ENCODE measurements around the gene KCNIP1.
"Not testable (repeated sequence)": the region's sequence is repeated elsewhere in the genome, so short reads cannot be mapped to it uniquely, and the experiment has no call there.

The KCNIP1 gene

DNA sequence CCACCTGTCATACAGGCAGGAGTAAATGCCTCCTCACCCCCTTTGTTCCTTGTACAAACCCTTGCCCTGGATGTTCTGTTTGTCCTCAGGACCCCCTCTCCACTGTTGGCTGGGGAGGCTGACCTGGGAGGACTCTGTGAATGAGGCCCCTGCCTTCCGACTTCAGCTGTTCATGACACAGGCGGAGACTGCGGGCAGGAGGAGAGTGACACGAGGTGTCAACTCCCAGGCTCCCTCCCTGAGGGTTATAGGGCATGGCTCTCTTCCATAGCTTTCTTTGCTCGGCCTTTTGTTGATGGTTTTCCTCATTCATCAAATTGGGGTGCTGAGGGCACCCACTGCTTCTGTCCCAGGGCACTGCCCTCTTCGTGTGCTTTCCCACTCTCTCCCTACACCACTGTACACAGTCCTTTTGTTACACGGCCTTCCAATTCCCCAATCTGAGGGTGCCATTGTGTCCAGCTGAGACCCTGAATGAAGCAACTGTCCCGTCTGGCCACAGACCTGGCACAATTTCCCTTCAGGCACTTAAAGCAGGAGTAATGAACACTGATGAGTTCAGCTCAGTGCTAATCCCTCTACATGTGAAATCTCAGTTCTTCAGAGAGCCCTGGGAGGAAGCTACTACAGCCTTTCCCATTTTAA, 33.8 kb downstream of the KCNIP1 start:
- DNase-seq (ENCODE audit: low spot score): no peak

DNA sequence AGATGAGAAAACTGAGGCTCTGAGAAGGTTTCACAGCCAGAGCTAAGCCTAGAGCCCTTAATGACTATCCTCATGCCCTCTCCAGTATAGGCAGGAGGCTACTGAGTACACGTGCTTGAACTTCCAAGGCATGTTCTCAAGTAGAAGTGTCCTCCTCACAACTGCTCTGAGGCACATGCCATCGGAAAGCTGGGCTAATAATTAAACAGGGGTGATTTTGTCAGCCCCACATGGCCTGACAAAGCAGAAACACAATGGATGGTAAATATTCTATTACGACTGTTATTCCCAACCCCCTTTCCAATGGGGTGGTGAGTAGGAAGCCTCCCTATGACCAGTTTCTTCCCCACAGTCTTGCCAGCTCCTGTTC, 34.3 kb downstream of the KCNIP1 start:
- no peak for DNase-seq (ENCODE audit: low spot score)

DNA sequence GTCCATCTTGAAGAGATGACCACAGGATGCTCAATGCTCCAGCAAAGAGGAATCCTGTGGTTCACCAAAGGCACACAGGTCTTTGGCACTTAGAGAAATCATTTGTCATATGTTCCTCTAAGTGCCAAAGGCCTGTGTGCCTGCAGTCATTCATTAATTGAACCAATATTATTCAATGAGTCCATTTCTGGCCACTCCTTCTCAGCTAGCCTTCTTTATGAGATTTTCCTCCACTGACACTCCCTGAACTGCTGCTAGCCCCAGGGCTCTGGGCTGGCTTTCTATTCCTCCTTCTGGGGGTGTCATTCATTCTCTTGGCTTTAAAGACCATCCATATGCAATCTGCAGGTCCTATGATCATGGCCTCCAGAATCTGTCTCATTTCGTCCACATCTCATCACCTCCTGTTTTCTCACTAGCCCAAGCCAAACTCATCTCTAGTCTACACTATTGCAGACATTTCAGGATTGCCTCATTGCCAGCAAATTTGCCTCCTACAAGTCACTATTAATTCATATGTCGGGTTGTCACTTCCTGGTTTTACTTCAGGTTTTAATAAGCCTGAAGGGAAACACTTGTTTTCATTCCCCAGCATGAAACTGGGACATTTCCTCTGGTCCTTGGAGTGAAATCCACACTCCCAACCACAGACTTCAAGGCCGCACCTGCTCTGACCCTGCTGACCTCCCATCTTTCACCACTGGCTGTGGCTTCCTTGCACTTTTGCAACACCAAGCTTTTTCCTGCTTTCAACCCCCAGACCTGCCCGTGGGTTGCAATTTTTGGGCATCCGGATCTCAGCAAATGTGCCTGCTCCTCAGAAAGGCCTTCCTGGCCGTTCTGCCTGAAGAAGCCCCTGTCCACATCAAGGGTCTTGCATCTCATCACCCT, 35.1 kb downstream of the KCNIP1 start:
- DNase-seq (ENCODE audit: low spot score): no peak

DNA sequence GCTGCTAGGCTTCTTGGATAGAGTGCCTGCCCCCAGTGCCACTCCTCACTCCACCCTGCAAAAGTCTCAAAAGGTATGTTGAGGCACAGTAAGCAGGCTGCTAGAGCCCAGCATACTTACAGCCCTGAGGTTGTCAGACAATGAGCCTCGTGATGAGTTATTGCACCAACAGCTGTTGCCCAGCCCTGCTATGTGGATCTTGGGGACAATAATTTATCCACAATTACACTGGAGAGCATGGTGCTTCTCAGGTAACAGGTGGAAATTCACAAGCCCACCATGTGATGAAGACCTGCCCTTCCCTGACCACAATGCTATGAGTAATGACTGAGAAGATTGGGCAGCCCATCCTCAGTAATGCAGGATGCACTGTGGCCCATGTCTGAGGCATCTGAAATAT, 36.5 kb downstream of the KCNIP1 start:
- no peak for DNase-seq (ENCODE audit: low spot score)

DNA sequence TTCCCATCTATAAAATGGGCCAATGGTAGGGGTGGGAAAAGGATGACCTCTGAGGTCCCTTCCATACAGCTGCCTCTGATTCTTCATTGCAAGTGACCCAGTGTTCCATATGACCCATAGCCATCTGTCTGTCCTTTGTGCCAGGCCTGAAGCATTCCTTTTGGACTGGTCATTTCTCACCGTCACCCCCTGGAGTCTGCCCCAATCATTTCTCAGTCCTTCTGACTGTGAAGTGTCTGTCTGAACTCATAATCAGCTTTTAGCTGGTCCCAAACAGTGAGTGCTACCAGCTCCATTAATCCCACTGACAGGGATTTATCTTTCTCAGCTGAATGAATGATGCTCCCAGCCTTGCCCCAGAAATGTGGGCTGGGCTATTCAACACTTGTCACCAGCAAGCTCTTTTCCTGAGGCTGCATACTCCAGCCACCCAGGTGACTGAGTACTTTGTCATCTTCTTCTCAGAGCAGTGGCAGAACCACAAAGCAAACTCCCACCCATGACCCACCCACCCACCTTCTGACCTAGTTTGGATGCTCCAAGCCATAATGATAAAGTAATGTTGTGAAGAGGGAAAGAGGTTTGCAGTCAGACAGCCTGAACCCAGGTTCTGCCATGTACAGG, 37.4 kb downstream of the KCNIP1 start:
- no peak for DNase-seq (ENCODE audit: low spot score)

DNA sequence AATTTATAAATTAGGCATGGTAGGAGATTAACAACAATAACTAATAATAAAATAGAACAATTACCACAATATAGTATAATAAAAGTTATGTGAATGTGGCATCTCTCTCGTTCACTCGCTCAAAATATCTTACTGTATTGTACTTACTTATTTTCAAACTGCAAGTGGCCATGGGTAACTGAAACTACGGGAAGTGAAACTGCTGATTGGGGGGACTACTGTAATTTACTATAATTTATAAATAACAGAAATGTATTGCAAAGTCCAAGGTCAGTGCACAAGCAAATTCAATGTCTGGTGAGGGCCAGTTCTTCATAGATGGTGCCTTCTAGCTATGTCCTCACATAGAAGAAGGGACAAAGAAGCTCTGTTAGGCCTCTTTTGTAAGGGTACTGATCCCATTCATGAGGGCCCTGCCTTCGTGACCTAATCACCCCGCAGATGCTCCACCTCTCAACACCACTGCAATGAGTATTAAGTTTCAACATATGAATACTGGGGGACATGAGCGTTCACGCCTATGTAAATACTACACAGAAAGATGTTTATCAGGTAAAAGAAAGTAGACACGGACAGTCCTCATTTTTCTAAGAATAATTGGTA, 39.0 kb downstream of the KCNIP1 start:
- DNase-seq (ENCODE audit: low spot score): no peak

DNA sequence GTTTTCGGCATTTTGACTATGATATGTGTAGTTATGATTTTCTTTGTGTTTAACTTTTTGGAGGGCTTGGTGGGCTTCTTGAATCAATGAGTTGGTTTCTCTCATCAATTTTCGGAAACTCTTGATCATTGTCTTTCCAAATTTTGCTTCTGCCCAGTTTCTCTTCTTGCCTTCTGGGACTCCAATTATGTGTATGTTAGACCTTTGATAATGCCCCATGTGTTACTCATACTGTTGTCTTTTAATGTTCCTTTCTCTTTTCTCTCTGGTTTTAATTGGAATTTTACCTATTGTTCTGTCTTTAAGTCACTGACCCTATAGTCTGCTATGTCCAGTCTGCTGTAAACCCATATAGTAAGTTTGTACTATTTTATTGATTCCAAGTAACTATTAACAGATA, 41.5 kb downstream of the KCNIP1 start:
- DNase-seq (ENCODE audit: low spot score): no peak

DNA sequence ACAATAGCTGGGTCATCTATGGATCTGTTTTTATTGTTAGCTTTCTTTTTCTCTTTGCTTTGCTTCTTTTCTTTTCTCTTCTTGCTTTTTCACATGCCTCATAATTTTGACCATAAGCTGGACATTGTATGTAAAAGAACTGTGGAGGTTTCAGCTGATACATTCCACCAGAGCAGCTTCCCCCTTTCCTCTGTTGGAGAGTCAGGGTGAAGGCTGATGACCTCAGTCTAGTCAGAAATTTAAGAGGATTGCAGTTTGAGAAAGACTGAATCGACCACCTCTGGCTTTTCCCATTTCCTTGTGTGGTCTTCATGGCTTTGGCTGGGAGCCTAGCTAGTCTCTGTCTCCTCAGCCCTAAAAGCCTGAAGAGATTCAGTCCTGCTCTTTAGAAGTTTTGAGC, 42.0 kb downstream of the KCNIP1 start:
- DNase-seq (ENCODE audit: low spot score): no peak

DNA sequence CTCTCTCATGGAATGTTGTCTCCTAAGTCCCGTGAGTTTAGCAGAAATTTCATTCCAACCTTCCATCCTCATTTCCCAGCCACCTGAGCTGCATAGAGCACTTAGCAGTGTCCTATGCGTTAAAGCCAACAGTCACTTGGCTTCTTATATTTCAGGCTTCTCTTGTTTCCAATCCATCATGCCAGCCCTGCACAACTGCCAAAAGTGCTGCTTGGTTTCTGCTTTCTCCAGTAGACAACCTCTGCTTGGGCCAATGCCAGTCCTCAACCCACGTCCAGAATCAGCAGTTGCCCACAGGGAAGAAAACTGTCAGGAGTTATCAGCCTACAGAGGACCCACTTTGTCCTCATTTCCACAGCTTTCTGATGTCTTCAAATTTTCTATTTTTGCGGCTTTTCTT, 42.5 kb downstream of the KCNIP1 start:
- DNase-seq (ENCODE audit: low spot score): no peak

DNA sequence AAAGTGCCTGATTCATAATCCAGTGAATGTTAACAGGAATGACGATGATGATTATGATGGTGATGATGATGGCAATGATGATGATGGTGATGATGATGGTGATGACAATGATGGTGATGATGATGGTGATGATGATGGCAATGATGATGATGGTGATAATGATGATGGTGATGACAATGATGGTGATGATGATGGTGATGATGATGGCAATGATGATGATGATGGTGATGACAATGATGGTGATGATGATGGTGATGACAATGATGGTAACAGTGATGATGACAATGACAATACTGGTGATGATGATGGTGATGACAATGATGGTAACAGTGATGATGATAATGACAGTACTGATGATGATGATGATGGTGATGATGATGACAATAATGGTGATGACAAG, 46.6 kb downstream of the KCNIP1 start:
- not testable (repeated sequence) for DNase-seq (ENCODE audit: low spot score)

DNA sequence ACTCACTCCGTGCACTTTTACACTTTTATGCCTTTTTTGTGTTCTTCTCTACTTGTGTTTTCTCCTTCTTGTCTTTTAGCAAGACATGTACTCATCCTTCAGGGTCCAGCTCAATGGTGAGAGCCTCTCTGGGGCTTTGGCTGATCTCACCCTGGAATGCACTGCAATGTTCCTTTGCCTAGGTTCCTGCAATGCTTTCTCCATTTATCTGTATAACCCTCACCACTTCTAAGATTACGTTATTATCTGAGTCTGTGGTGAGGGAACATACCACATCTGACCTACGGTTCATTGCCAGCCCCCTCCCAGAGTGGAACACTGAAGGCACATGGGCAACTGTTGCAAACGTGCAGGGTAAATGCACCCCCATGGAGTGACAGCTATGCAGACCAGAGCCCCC, 47.3 kb downstream of the KCNIP1 start:
- no peak for DNase-seq (ENCODE audit: low spot score)

DNA sequence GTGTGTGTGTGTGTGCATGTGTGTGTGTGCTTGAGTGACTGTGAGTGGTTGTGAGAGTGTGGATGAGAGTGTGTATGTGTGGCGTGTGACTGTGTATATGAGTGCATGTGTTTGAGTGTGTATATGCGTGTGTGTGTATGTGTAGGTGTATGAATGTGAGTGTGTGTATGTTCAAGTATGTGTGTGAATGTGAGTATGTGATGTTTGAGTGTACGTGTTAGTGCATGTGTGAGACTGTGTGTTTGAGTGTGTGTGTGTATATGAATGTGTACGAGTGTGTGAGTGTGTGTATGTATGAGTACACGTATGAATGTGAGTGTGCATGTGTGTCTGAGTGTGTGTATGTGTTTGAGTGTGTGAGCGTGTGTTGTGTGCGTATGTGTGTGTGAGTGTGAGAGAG, 47.8 kb downstream of the KCNIP1 start:
- no peak for DNase-seq (ENCODE audit: low spot score)

DNA sequence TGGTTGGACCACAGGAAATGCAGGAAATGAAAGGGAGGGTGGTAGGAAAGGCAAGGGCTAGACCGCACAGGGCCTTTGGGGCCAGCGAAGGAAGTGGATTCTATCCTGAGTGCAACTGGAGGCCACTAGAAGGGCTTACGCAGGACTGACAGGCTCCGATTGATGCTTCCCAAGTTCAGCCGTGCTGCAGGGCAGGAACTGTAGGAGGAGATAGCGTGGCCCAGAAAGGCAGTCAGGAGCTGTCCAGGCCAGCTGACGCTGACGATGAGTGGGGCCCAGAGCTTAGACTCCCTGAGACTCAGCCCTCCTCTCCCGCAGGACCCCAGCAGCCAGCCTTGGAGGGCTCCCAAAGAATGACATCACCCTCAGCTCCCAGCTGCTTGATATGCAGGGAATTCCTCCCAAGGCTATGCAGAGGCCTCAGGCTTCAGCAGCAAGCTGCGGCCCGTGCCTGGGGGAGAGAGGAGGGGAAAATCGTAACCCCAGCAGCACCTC, 48.8 kb downstream of the KCNIP1 start:
- peak; percentile 60 for DNase-seq (ENCODE audit: low spot score)

DNA sequence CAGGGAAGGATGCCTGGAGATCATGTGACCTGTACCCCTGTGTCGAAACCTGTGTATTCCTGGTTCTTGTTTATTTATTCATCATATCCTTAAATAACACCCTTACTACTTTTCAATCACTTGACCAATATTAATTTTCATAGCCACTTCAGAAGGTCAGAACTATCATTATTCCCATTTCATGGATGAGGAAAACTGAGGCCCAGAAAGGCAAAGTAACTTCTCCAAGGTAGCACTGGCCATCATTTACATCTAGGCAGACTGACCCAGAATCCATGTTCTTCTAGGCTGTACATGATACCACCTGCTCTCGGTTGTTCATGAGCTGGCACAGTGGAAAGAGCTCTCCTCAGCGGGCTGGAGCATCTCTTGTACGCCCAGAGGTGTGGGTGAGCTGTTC, 49.4 kb downstream of the KCNIP1 start:
- no peak for DNase-seq (ENCODE audit: low spot score)

DNA sequence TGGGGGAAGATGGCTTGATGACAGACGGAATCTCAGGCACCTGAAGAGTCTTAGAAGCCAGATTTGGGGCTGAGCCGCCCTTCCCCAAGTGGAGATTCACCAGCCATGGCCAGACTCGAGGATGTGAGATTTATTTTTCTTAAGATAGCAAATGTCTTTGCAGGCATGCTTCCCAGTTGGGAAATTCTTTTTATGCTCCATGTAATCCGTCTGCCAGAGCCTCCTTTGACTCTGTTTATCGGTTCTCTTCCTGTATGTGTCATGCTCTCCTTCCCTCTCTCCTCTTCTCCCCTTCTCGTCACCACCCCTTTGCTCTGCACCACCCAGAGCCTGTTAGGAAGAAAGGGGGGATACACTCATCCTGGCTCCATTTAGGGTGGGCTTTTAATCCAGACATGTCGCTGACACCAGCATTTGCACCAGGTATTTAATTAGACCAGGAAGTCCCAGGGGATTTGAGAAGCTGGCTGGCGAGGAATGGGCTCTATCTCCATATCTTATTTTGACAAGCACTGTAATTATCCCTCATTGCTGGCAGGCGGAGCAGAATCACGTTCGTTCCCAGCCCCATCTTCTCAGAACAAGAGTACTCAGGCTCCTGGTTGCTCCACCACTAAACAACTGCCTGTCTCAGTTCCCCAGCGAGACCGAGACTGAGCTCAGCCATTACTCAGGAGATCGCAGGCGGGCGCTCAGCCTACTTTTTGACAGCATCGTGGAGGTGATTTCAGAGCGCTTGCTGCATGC, 50.9 kb downstream of the KCNIP1 start:
- no peak for DNase-seq (ENCODE audit: low spot score)

DNA sequence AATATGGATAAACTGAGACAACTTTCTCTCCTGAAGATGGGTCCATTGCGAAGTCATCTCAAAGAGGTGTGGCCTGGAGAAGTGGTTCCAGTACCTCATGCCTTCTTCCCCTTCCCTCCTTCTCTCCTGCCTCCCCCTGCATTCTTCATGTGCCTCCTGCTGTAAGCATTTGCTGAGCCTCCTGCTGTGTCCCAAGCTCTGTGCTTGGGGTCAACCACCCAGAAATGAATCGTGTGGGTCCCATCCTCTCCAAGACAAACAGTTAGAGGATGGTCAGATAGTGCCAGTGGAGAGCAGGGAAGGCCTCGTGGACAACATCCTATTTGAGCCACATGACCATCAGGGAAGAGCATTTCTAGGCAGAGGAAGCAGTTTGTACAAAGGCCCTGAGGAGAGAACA, 53.5 kb downstream of the KCNIP1 start:
- DNase-seq (ENCODE audit: low spot score): no peak

DNA sequence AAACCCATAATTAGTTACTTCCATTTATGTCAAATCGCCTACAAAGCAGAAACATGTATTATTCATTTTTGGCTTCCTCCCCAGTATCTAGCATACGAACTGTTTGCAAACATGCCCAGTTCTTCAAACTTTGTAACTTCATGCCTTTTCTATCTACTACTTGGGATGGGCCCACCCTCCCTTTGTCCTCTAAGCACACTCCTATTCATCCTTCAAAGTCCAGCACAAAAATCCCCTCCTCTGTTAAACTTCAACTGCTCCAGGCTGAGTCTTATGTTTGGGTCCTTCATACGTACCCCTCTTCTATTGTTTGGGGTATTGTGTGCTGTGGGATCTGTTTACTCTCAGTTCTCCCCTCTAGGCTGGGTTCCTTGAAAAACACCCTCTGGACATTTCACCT, 55.5 kb downstream of the KCNIP1 start:
- DNase-seq (ENCODE audit: low spot score): no peak

DNA sequence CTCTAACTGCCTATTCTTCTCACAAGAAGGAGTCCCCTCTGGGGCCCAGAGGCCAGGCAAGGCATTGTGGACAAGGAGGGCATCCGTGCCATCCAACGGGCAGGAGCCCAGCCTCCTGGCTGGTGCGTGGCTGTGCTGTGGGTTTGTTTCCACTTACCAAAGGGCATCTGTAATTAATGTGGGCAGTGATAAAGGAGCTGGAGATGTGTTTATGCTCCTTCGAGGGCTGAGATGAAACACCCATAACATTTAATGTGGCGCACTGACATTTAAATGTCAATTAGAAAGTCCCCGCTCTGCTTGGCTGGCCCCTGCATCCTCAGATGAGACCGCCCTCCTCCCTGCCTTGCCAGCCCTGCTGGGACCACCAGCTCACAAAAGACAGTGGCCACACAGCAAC, 57.1 kb downstream of the KCNIP1 start:
- no peak for DNase-seq (ENCODE audit: low spot score)

DNA sequence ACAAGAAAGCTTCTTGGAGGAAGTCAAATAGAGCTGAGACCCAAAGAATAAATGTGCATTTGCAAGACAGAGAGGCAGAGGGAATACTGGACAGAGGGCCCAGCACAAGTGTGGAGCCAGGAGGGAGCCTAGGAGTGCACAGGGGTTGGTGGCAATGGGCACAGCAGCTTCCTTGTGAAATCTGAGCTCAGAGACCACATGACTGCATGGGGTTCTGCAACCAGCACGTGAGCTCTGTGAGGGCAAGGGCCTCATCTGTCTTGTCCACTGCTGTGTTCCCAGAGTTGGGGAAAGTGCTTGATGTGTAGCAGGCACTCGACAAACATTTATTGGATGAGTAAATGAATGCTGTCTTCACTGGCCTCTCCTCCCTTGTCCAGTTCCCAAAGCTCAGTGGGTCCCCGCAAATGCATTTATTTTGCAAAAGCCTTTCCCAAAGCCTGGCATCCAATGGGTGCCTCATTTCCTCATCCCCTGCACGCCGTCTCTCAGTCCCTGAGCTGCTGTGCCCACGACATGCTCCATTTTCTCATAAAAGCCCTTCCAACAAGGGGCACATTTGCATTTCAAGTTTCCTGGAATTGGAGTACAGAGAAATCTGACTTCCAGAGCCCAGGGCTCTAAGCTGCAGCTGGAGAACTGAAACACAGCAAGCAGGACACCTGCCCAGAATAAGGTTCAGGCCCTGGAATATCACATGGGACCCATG, 58.5 kb downstream of the KCNIP1 start:
- DNase-seq (ENCODE audit: low spot score): no peak

DNA sequence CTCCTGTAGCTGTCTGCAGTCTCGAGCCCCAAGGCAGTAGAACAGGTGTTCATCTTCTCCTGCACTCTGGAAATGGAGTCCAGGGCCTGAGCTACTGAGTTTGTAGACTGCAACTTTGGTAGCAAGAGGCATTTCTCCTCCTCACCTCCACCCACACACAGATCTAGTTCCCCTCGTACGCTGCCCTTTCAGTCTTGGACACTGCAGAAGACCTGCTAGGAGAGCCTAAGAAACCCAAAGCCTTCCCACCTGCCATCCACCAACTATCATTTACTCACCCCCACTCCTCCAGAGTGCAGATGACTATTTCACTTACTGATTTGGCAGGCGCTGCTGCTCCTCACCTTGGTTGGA, 59.0 kb downstream of the KCNIP1 start:
- no peak for DNase-seq (ENCODE audit: low spot score)

DNA sequence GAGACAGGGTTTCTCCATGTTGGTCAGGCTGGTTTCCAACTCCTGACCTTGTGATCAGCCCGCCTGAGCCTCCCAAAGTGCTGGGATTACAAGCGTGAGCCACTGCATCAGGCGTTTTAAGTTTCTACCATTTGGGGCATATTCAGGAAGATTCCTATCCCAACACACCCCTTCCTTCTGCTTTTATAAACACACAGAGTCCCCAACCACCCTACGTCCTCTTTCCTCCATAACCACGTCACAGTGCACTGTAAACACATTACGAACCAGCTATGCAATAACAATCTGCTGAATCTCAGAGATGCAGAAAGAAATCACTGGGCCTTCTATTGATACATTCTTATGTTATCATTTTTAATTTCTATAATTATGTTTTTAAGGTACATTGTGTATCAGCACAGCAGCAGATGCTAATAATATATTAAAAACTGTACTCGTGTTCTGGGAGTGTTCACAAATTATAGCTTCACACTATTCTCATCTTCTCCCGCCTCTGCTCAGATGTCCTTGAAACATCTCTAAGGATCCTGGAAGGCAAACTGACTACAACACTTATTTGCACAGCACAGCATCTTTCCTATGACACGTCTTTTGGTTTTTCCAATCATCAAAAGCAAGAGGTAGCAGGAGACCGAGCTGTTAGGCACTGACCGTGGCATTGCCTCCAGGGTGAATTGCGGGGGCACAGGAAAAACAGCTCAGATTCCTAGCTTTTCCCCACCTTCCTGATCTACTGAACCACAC, 60.2 kb downstream of the KCNIP1 start:
- DNase-seq (ENCODE audit: low spot score): no peak

Data from ecto neural progenitor cell (in vitro differentiated cells).